ENCODE data around the gene C1orf174.

DNA sequence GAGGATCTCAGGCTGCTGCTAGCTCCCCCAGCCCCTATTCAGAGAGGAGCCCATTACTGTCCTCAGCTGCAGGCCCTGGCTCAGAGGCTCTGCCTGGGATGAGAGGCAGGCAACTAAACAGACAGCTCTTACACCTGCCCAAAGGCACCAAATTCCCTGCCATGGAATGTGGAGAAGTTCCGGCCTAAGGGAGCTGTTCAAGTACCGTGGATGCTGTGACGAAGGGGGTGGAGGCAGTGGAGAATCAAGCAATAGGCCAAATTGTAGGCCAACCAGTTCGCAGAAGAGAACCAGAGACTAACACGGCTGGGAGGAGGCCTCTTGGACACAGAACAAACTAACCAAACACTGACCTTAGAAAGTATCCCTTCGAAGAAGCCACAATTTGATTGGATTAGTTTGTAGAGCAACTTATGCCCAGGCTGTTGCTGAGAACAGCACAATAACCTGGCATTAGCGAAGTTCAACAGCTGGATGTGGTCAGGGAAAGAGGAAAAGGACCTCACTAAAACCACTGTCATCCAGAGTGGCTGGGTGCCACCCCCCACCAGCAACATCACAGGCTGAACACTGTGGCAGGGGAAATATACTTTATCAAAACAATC lies 3.6 kb downstream of the C1orf174 start:
- TF ChIP-seq CTCF (IDR thresholded peaks at IDR 0.05) = no peak
- no peak for TF ChIP-seq POLR2A (IDR thresholded peaks at IDR 0.05)
